NCI-H1105 (cell line): Measurements from ENCODE around the gene LENG8.

Experiments
- DNase-seq: peaks from one replicate; lab custom pipeline; 2025; lab: John Stamatoyannopoulos, UW

The LENG8 gene

GRCh38 chr19:54424201-54424600, 24.8 kb upstream of the LENG8 start:
- no peak for DNase-seq

GRCh38 chr19:54424660-54425381, 24.2 kb upstream of the LENG8 start:
- DNase-seq: no peak

DNA sequence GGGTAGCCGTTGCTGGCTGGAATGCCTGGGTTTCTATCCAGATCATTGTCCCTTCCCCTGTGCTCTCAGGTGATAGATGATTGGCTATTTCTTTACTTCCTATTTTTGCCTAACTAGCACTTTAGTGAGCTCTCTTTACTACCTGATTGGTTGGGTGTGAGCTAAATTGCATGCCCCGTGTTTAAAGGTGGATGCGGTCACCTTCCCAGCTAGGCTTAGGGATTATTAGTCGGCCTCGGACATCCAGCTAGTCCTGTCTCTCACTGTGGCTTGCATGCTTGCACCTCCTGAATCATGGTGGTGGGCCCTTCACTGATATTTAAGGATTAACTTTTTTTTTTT, 23.6 kb upstream of the LENG8 start:
- DNase-seq: no peak

- no peak for DNase-seq
Observed at GRCh38 chr19:54426291-54426931, 22.6 kb upstream of the LENG8 start.

DNA sequence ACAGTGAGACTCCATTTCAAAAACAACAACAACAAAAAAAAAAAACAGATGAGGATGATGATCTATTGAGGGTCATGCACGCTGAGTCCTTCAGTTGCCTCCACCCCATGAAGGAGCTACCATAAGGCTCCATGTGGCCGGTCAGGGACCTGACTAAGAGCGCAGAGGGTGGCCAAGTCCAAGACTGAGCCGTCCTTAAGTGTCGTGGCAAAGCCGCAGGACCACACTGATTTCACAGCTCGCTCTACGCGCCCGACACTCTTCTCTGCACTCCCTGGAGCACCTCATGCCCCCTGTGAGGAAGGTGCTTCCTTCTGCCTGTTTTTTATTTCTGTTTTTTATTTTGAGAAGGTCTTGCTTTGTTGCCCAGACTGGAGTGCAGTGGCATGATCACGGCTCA, 21.4 kb upstream of the LENG8 start:
- no peak for DNase-seq

- no peak for DNase-seq
Observed at GRCh38 chr19:54428323-54429175, 20.4 kb upstream of the LENG8 start.

DNA sequence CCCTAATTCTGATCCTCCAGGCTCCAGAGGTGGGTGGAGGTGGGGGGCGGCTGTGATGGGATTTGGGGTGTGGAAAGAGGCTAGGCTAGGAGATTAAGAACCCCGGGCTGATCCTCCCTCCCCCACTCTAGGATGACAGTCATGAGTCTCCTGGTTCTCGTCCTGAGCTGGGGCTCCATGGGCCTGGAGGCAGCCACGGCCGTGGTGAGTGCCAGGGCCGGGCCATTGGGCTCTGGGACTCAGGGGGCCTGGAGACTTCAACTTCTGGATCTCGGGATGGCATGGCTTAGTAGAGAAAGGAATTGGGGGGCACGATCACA, 19.9 kb upstream of the LENG8 start:
- no peak for DNase-seq

DNA sequence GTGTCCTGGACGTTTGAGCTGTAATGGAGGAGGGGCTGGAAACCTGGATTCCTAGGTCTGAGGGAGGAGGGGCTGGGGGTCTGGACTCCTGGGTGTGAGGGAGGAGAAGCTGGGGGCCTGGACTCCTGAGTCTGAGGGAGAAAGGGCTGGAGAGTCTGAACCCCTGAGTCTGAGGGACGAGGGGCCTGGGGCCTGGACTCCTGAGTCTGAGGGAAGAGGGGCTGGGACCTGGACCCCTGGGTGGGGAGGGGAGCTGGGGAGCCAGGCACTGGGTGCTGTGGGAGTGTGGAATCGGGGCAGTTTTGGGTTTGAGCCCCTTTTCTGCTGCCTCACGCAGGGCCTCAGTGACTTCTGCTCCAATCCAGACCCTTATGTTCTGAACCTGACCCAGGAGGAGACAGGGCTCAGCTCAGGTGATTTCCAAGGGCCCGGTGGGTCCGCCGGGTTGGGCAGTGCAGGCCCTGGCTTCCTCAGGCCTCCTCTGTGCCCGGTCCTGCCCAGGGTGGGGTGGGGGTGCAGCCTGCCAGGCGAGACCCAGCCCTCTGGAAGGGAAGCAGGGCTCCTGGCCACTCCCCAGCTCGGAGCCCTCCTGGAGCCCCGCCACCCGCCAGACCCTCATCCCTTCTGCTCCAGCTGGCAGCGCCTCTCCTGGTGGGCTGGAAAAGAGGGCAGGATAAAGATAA, 19.3 kb upstream of the LENG8 start:
- no peak for DNase-seq

- DNase-seq: no peak
Observed at GRCh38 chr19:54430306-54431254, 18.4 kb upstream of the LENG8 start.

DNA sequence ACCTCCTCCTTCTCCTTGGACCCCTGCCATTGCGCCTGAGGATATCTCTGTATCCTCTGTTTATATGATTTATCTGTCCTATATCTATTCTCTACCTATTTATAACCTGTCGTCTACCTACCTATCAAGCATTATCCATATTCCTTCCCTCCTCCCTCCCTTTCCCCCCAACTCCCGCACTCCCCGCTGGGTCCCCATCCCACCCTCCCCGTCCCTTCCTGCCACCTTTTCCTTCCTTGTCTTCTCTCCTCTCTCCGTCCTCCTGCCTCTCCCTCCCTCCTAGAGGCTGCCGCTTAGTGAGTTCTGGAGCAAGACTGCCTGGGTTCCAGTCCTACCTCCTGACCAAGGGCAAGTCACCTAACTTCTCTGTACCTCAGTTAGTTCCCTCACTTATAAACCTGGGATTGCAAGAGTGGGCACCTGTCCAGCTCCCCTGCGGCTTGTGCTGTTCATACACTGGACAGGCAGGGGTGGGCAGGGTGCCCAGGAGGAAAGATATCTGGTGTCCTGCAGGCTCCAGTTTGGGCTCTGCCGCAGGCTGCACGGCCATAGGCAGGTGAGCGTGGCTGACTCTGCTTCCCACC, 17.7 kb upstream of the LENG8 start:
- no peak for DNase-seq

GRCh38 chr19:54432144-54432738, 16.8 kb upstream of the LENG8 start:
- DNase-seq: no peak

DNA sequence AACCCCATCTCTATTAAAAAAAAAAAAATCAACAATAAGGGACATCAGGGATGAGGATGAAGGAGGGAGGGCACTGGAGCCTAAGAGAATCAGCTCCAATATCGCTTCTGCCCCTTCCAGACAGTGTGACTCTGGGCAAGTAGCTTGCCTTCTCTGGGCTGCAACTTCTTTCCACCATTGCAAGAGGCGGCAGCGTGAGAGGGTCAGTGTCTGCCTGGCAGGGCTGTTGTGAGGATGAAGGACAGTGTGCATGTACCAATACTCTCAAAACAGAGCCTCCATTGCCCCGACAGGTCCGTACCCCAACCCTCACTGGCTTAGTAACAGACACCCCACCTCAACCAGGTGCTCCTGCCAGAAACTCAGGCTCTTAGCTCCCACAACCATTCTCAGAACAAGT, 15.3 kb upstream of the LENG8 start:
- DNase-seq: no peak

DNA sequence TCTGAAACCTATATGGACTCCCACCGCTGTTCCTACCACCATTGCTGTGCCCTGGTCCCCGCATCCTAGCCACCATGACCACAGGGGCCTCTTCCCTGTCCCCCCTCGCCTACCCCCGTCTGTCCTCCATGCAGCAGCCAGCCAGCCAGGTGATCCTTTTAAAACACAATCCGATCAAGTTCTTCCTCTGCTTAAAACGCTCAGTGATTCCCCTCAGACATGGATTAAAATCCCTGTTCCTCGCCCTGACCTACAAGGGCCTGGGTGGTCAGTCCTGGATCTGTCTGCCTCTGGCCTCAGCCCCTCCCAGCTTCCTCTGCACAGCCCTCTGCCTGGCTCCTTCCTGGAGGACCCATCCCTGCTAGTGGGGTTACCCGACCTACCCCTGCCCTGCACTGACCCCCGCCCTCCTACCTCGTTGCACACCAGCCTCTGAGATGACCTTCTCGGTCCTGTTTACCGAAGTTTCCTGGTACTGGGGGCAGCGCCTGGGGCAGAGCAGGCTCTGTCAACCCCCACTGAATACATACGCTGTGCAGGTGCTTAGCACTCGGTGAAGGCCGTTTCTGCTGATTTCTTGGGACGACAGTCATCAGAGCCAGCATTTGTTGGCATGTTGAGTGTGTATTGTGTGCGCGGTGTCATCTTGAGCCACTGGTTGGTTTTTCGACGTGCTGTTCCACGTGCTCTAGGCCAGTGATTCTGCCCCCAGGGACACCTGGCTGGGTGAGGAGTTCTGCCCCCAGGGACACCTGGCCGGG, 14.7 kb upstream of the LENG8 start:
- peak; percentile 60 for DNase-seq

GRCh38 chr19:54434873-54435214, 14.2 kb upstream of the LENG8 start:
- DNase-seq: no peak

GRCh38 chr19:54435551-54436016, 13.4 kb upstream of the LENG8 start:
- DNase-seq: no peak

- no peak for DNase-seq
Observed at GRCh38 chr19:54436031-54436523, 12.9 kb upstream of the LENG8 start.

GRCh38 chr19:54436628-54437252, 12.3 kb upstream of the LENG8 start:
- DNase-seq: no peak

DNA sequence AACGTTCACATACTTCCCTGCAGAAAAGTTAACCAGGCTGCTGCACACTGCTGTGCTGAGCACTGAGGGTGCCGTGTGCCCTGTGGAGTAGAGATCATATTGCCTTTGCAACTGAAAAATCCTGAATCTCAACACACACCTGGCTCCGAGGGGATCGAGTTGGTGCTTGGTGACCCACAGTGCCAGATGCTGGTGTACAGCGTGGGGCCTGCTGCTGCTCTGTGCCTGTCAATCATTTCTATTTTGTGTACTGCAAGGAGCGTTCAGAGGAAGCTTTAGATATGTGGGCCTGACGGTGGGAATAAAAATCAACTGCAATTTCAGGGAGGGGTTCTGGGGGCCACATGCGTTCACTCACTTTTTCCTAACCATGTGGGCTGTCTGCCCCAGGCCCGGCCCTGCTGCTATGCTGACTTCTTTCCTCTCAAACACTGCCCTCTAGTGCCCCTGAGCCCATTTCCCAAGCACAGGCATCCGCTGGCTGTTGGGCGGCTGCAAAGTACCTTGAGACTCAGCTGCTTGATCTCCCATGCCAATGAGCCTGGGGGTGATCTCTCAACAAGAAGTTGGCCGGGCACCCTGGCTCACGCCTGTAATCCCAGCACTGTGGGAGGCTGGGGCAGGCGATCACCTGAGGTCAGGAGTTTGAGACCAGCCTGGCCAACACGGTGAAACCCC, 9.7 kb upstream of the LENG8 start:
- DNase-seq: no peak

GRCh38 chr19:54440641-54441040, 8.4 kb upstream of the LENG8 start:
- DNase-seq: no peak
